BE2C (cell line): ENCODE data around the gene PELO.

Experiments
- DNase-seq: peaks from one replicate; pipeline ENCODE4 v3.0.0-alpha.2; 2020
- H3K27me3 ChIP-seq: fragments of 250-450 bp; sonication (Bioruptor Pico); 2 replicates; pipeline ENCODE4 v1.5.1; 2020; ENCODE audit warnings: mild to moderate bottlenecking
- H3K36me3 ChIP-seq: fragments of 250-450 bp; sonication (Bioruptor Pico); 2 replicates; pipeline ENCODE4 v1.5.1; 2020; ENCODE audit warnings: mild to moderate bottlenecking
- H3K4me1 ChIP-seq: fragments of 250-450 bp; sonication (Bioruptor Pico); 2 replicates; pipeline ENCODE4 v1.5.1; 2020
- H3K4me3 ChIP-seq: 2 replicates; pipeline ENCODE4 v1.5.1; 2011; ENCODE audit warnings: low read depth, low read length
- H3K9me3 ChIP-seq: fragments of 250-450 bp; sonication (Bioruptor Pico); 2 replicates; pipeline ENCODE4 v1.5.1; 2020
- CTCF ChIP-seq: IDR thresholded peaks from 2 replicates; pipeline ENCODE4 v1.5.1; 2012; ENCODE audit warnings: mild to moderate bottlenecking, low read depth, low read length

The PELO gene

GRCh38 chr5:52769061-52769460 is 18.7 kb upstream of the PELO start:
- Histone ChIP-seq H3K27me3 (no peaks in the 10 kb centered on the region), H3K4me1 (no peaks in the 10 kb centered on the region; the same call in 1 of the 2 replicates), H3K36me3 (no peaks in the 10 kb centered on the region), H3K9me3 (no peaks in the 10 kb centered on the region), H3K4me3 (no peak overlapping the region)
- no peak for DNase-seq
- TF ChIP-seq CTCF: no peak

GRCh38 chr5:52770287-52770939 is 17.3 kb upstream of the PELO start:
- no peak for TF ChIP-seq CTCF
- Histone ChIP-seq H3K36me3 (no peaks in the 10 kb centered on the region), H3K27me3 (no peaks in the 10 kb centered on the region), H3K4me1 (no peaks in the 10 kb centered on the region; the same call in 1 of the 2 replicates), H3K4me3 (no peak overlapping the region), H3K9me3 (no peaks in the 10 kb centered on the region)
- DNase-seq: no peak

GRCh38 chr5:52771343-52772039 is 16.2 kb upstream of the PELO start:
- no peak for TF ChIP-seq CTCF
- no peaks in the 10 kb centered on the region for H3K36me3 ChIP-seq
- no peaks in the 10 kb centered on the region for H3K27me3 ChIP-seq
- H3K9me3 ChIP-seq: no peaks in the 10 kb centered on the region
- H3K4me3 ChIP-seq: no peak overlapping the region
- DNase-seq: no peak
- no peaks in the 10 kb centered on the region; the same call in 1 of the 2 replicates for H3K4me1 ChIP-seq

- Histone ChIP-seq H3K36me3 (no peaks in the 10 kb centered on the region), H3K4me1 (no peaks in the 10 kb centered on the region; the same call in 1 of the 2 replicates), H3K9me3 (no peaks in the 10 kb centered on the region), H3K27me3 (no peaks in the 10 kb centered on the region), H3K4me3 (no peak overlapping the region)
- DNase-seq: no peak
- no peak for TF ChIP-seq CTCF
These were observed 15.0 kb upstream of the PELO start for GRCh38 chr5:52772668-52773067.

GRCh38 chr5:52773342-52773741 is 14.4 kb upstream of the PELO start:
- no peaks in the 10 kb centered on the region; the same call in 1 of the 2 replicates for H3K4me1 ChIP-seq

More at GRCh38 chr5:52773342-52773741, 14.4 kb upstream of the PELO start:
- Histone ChIP-seq H3K4me3 (no peak overlapping the region), H3K36me3 (no peaks in the 10 kb centered on the region), H3K27me3 (no peaks in the 10 kb centered on the region), H3K9me3 (no peaks in the 10 kb centered on the region)
- no peak for TF ChIP-seq CTCF
- DNase-seq: no peak
